H9 (cell line): ENCODE data around the gene GNL1. TPM values are rescaled to one million over a fixed set of nuclear protein-coding genes. Genes with fewer than 3 reads are reported as not detected.
A peak's percentile ranks its signal among the peaks of the same experiment; 100 is the strongest.

Experiments used
- DNase-seq: peaks from one replicate; pipeline ENCODE4 v3.0.0-alpha.2; 2017
- H2AFZ ChIP-seq: one replicate; pipeline ENCODE4 v1.6.1; 2013; ENCODE audit warnings: mild to moderate bottlenecking, low read length, control low read depth, moderate library complexity
- H2AK5ac ChIP-seq: 2 replicates; pipeline ENCODE4 v1.6.1; 2013; ENCODE audit warnings: low read length, control low read depth, mixed read lengths; ENCODE audit not compliant: insufficient read length
- H2BK120ac ChIP-seq: one replicate; pipeline ENCODE4 v1.6.1; 2013; ENCODE audit warnings: low read depth, mild to moderate bottlenecking, low read length, control low read depth, inconsistent platforms; ENCODE audit not compliant: poor library complexity, severe bottlenecking
- H2BK12ac ChIP-seq: 2 replicates; pipeline ENCODE4 v1.6.1; 2013; ENCODE audit warnings: low read length, control low read depth, mixed read lengths, low read depth; ENCODE audit not compliant: insufficient read length
- H2BK15ac ChIP-seq: 2 replicates; pipeline ENCODE4 v1.6.1; 2013; ENCODE audit warnings: low read depth, low read length, control low read depth
- H2BK20ac ChIP-seq: one replicate; pipeline ENCODE4 v1.6.1; 2013; ENCODE audit warnings: low read depth, mild to moderate bottlenecking, low read length, control low read depth, inconsistent platforms; ENCODE audit not compliant: poor library complexity, severe bottlenecking
- H2BK5ac ChIP-seq: 2 replicates; pipeline ENCODE4 v1.6.1; 2013; ENCODE audit warnings: low read length, control low read depth, mixed read lengths; ENCODE audit not compliant: insufficient read length
- H3K14ac ChIP-seq: 2 replicates; pipeline ENCODE4 v1.6.1; 2013; ENCODE audit warnings: low read length, control low read depth; ENCODE audit not compliant: insufficient read depth
- H3K18ac ChIP-seq: 2 replicates; pipeline ENCODE4 v1.6.1; 2013; ENCODE audit warnings: low read depth, mild to moderate bottlenecking, mixed read lengths, low read length, control low read depth; ENCODE audit not compliant: insufficient read length
- H3K23ac ChIP-seq: 2 replicates; pipeline ENCODE4 v1.6.1; 2013; ENCODE audit warnings: low read length, control low read depth, mixed read lengths, low read depth; ENCODE audit not compliant: insufficient read length
- H3K23me2 ChIP-seq: 2 replicates; pipeline ENCODE4 v1.6.1; 2013; ENCODE audit warnings: low read depth, mild to moderate bottlenecking, mixed read lengths, low read length, control low read depth; ENCODE audit not compliant: insufficient read length, poor library complexity, severe bottlenecking
- H3K27ac ChIP-seq: 2 replicates; pipeline ENCODE4 v1.5.1; 2013; ENCODE audit warnings: low read length, control low read depth, mixed read lengths, low read depth; ENCODE audit not compliant: insufficient read length
- H3K27me3 ChIP-seq: 2 replicates; pipeline ENCODE4 v1.6.1; 2013; ENCODE audit warnings: low read length, control low read depth, inconsistent platforms; ENCODE audit not compliant: insufficient read depth
- H3K4ac ChIP-seq: 2 replicates; pipeline ENCODE4 v1.6.1; 2013; ENCODE audit warnings: low read depth, mild to moderate bottlenecking, control low read depth, inconsistent platforms, low read length, moderate library complexity
- H3K4me1 ChIP-seq: 2 replicates; pipeline ENCODE4 v1.6.1; 2013; ENCODE audit warnings: low read length, control low read depth, inconsistent platforms; ENCODE audit not compliant: insufficient read depth
- H3K4me2 ChIP-seq: 2 replicates; pipeline ENCODE4 v1.6.1; 2013; ENCODE audit warnings: low read length, control low read depth, mixed read lengths; ENCODE audit not compliant: insufficient read length, insufficient read depth
- H3K56ac ChIP-seq: 2 replicates; pipeline ENCODE4 v1.6.1; 2013; ENCODE audit warnings: low read depth, mild to moderate bottlenecking, mixed read lengths, low read length, control low read depth; ENCODE audit not compliant: insufficient read length
- H3K79me1 ChIP-seq: 2 replicates; pipeline ENCODE4 v1.6.1; 2013; ENCODE audit warnings: low read depth, mild to moderate bottlenecking, moderate library complexity, low read length, control low read depth, inconsistent platforms; ENCODE audit not compliant: insufficient read depth, poor library complexity, severe bottlenecking
- H3K79me2 ChIP-seq: 2 replicates; pipeline ENCODE4 v1.6.1; 2013; ENCODE audit warnings: low read length, control low read depth, inconsistent platforms; ENCODE audit not compliant: insufficient read depth
- H3K9ac ChIP-seq: 2 replicates; pipeline ENCODE4 v1.6.1; 2013; ENCODE audit warnings: low read length, control low read depth, mixed read lengths; ENCODE audit not compliant: insufficient read length; ENCODE audit errors: extremely low read depth
- H3K9me3 ChIP-seq: one replicate; pipeline ENCODE4 v1.6.1; 2013; ENCODE audit warnings: low read depth, low read length, inconsistent platforms; ENCODE audit not compliant: control insufficient read depth
- H3T11ph ChIP-seq: one replicate; pipeline ENCODE4 v1.6.1; 2013; ENCODE audit warnings: mild to moderate bottlenecking, low read length, control low read depth, inconsistent platforms
- H4K20me1 ChIP-seq: one replicate; pipeline ENCODE4 v1.6.1; 2013; ENCODE audit not compliant: control insufficient read depth, insufficient read length, insufficient read depth
- H4K5ac ChIP-seq: 2 replicates; pipeline ENCODE4 v1.6.1; 2013; ENCODE audit warnings: low read depth, mild to moderate bottlenecking, mixed read lengths, low read length, control low read depth; ENCODE audit not compliant: insufficient read length
- H4K8ac ChIP-seq: replicated peaks from 2 replicates; pipeline ENCODE4 v1.6.1; 2013; ENCODE audit warnings: low read length, control low read depth, mixed read lengths, low read depth; ENCODE audit not compliant: insufficient read length
- H4K91ac ChIP-seq: 2 replicates; pipeline ENCODE4 v1.6.1; 2013; ENCODE audit warnings: low read depth, mild to moderate bottlenecking, moderate library complexity, mixed read lengths, low read length, control low read depth; ENCODE audit not compliant: insufficient read length
- H3K27ac Mint-ChIP-seq, 3 experiments: 2 replicates in 2 of 3; 3 replicates in 1 of 3; pipeline ENCODE4 v1.8.0; 2020 to 2021; ENCODE audit warnings: mixed read lengths in 3 of 3, mild to moderate bottlenecking in 1 of 3, moderate library complexity in 1 of 3
- H3K27me3 Mint-ChIP-seq: 2 replicates; pipeline ENCODE4 v1.8.0; 2021; ENCODE audit warnings: low read depth, mild to moderate bottlenecking, moderate library complexity, mixed read lengths
- H3K36me3 Mint-ChIP-seq, 3 experiments: 2 replicates in 2 of 3; 3 replicates in 1 of 3; pipeline ENCODE4 v1.8.0; 2020 to 2021; ENCODE audit warnings: low read depth in 3 of 3, mixed read lengths in 3 of 3; ENCODE audit not compliant: insufficient read depth in 1 of 3
- H3K4me1 Mint-ChIP-seq, 2 experiments: 2 replicates each; pipeline ENCODE4 v1.8.0; 2020; ENCODE audit warnings: mixed read lengths in 2 of 2
- H3K4me3 Mint-ChIP-seq, 2 experiments: 2 replicates in 1 of 2; 3 replicates in 1 of 2; pipeline ENCODE4 v1.8.0; 2020 to 2021; ENCODE audit warnings: mild to moderate bottlenecking in 2 of 2, mixed read lengths in 2 of 2, moderate library complexity in 1 of 2
- H3K9me3 Mint-ChIP-seq, 2 experiments: 2 replicates in 1 of 2; 3 replicates in 1 of 2; pipeline ENCODE4 v1.8.0; 2020; ENCODE audit warnings: mild to moderate bottlenecking in 2 of 2, mixed read lengths in 2 of 2, moderate library complexity in 1 of 2
- CTCF ChIP-seq: fragments of 200-600 bp; sonication (generic); conservative IDR thresholded peaks from 3 replicates; pipeline ENCODE4 v1.8.0; 2021; ENCODE audit warnings: antibody characterized with exemption, mild to moderate bottlenecking
- WGBS: extraction: QIAGEN DNeasy Blood & Tissue Kit; methylation state at CpG from one replicate; pipeline ENCODE4 v1.1.7; 2013; ENCODE audit warnings: missing lambda C conversion rate, low lambda C conversion rate, mixed read lengths; ENCODE audit not compliant: insufficient read length; ENCODE audit errors: extremely low coverage; 5-methylcytosine and 5-hydroxymethylcytosine counted together
- total RNA-seq: library from RNA; stranded (reverse); gene quantifications from 2 replicates; pipeline ENCODE4 v1.2.1, GENCODE V29; 2021

Gene GNL1
- total RNA-seq, 1 experiment from 2014 or later, result 83.5 TPM

- H3K27ac Mint-ChIP-seq, result peak overlapping the region in 2 of 3 experiments; percentile 65 to 87; a peak in 3 of 7 replicates
- Histone ChIP-seq H3K9me3 (no peaks in the 10 kb centered on the region), H2BK5ac (no peak overlapping the region), H3K18ac (no peak overlapping the region), H3K14ac (no peak overlapping the region), H2AK5ac (no peak overlapping the region), H3K4me1 (no peaks in the 10 kb centered on the region), H3K4me2 (no peak overlapping the region), H2BK20ac (no peak overlapping the region), H4K91ac (no peak overlapping the region), H3T11ph (no peak overlapping the region), H4K5ac (no peak overlapping the region), H2BK12ac (no peak overlapping the region), H3K79me2 (no peaks in the 10 kb centered on the region), H2BK15ac (no peak overlapping the region), H4K20me1 (peaks cover 3% of the 10 kb centered on the region), H3K27ac (no peak overlapping the region), H3K9ac (no peak overlapping the region), H3K23me2 (no peaks in the 10 kb centered on the region), H3K79me1 (no peaks in the 10 kb centered on the region), H3K27me3 (no peaks in the 10 kb centered on the region), H3K23ac (no peak overlapping the region), H3K56ac (no peak overlapping the region), H2AFZ (no peak overlapping the region), H3K4ac (no peak overlapping the region), H2BK120ac (no peak overlapping the region), H4K8ac (no peak overlapping the region)
- H3K27me3 Mint-ChIP-seq, result no peaks in the 10 kb centered on the region; the same call in none of the 2 replicates
- no peak overlapping the region for H3K4me3 Mint-ChIP-seq
- WGBS, result no CpG with 5 or more reads among the region's 13 CpGs
- H3K36me3 Mint-ChIP-seq, result peaks cover 39 to 68% (median 57%) of the 10 kb centered on the region in 3 experiments
- no peak for TF ChIP-seq CTCF
- no peaks in the 10 kb centered on the region for H3K9me3 Mint-ChIP-seq
- peaks cover 0 to 2% of the 10 kb centered on the region in 2 experiments; a peak in 1 of 4 replicates for H3K4me1 Mint-ChIP-seq
- DNase-seq, result no peak
Measured at GRCh38 chr6:30599625-30600324, 43.5 kb upstream of the GNL1 start.
